Measurements from ENCODE around the gene STAT4.

STAT4 gene

GRCh38 chr2:190987938-190988337 lies 162.9 kb downstream of the STAT4 start:
- no peak for DNase-seq

GRCh38 chr2:190987116-190987515 lies 163.7 kb downstream of the STAT4 start:
- no peak for DNase-seq

- DNase-seq = no peak
Measured at GRCh38 chr2:190986221-190986953, 164.4 kb downstream of the STAT4 start.

- no peak for DNase-seq
Measured at GRCh38 chr2:190984595-190984994, 166.2 kb downstream of the STAT4 start.

GRCh38 chr2:190982262-190983034 lies 168.3 kb downstream of the STAT4 start:
- DNase-seq = no peak

- DNase-seq = no peak
Measured at GRCh38 chr2:190981733-190982132, 169.1 kb downstream of the STAT4 start.

GRCh38 chr2:190981333-190981732 lies 169.5 kb downstream of the STAT4 start:
- no peak for DNase-seq

GRCh38 chr2:190980630-190981209 lies 170.1 kb downstream of the STAT4 start:
- no peak for DNase-seq

- DNase-seq = peak; percentile 23
Measured at GRCh38 chr2:190979906-190980629, 170.7 kb downstream of the STAT4 start.
